Lower lobe of right lung (tissue), 2 donors: Measurements from ENCODE around the gene FAM219A. TPM values are rescaled to one million over a fixed set of nuclear protein-coding genes. Genes with fewer than 3 reads are reported as not detected.
A peak's percentile ranks its signal among the peaks of the same experiment; 100 is the strongest.

Source experiments
- ATAC-seq, 2 donors: fragments of 200-7000 bp; cut with Tn5 transposase; one replicate each; pipeline ENCODE4 v1.9.1; 2020 to 2022; ENCODE audit warnings: mild to moderate bottlenecking in 2 of 2, moderate library complexity in 2 of 2
- DNase-seq: peaks from one replicate; pipeline ENCODE4 v3.0.0-alpha.2; 2020
- H3K27ac ChIP-seq: fragments of 200-600 bp; one replicate; pipeline ENCODE4 v1.8.0; 2022
- H3K27me3 ChIP-seq: fragments of 200-600 bp; one replicate; pipeline ENCODE4 v1.8.0; 2022; ENCODE audit warnings: low read depth
- H3K36me3 ChIP-seq: fragments of 200-600 bp; one replicate; pipeline ENCODE4 v1.8.0; 2022; ENCODE audit warnings: mild to moderate bottlenecking
- H3K4me1 ChIP-seq: fragments of 200-600 bp; one replicate; pipeline ENCODE4 v1.8.0; 2022
- H3K4me3 ChIP-seq: fragments of 200-600 bp; one replicate; pipeline ENCODE4 v1.8.0; 2022; ENCODE audit warnings: mild to moderate bottlenecking
- H3K9me3 ChIP-seq: fragments of 200-600 bp; one replicate; pipeline ENCODE4 v1.8.0; 2022
- intact Hi-C: fragments of 100-400 bp; cut with DNase I; formaldehyde crosslinking; loops from one replicate; pipeline ENCODE4 v1.11.0; 2022
- total RNA-seq: library from RNA; stranded (reverse); fragmentation: NEBNext Ultra II Directional; extraction: Animal tissue kit (Norgen Biotek cat#: 25700); gene quantifications from one replicate; pipeline ENCODE4 v1.2.1, GENCODE V29; 2021
- TF ChIP-seq, protein P1 (sequence below): fragments of 200-600 bp; IDR thresholded peaks from one replicate; pipeline ENCODE4 v1.8.0; 2022; ENCODE audit warnings: antibody characterized with exemption, mild to moderate bottlenecking
- donor health status: DM: no; HTN: yes; CAD: no; lungs with severe emphysema.

Gene FAM219A
- total RNA-seq, 1 donor from 2014 or later: 24.5 TPM

DNA sequence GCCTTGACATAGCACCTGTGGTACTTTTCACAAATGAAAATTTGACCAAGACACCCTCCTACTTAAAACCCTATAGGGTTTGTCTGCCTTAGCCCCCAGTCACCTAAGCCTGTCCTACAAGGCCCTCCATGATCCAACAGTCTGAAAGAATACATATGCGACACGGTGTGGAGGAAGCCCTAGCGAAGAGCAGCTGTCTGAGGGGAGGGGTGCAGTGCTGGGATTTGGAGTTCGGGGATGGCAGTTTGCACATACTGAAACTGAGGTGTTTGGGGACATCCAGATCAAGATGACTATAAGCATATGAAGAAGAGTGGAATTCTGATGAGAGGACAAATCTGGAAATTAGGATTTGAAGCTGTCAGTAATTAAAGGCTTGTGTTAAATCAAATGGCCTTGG lies 74.5 kb downstream of the FAM219A start:
- H3K27me3 ChIP-seq: no peaks in the 10 kb centered on the region
- no peak overlapping the region for H3K4me3 ChIP-seq
- no peak for ATAC-seq
- H3K9me3 ChIP-seq: no peaks in the 10 kb centered on the region
- peaks cover 21% of the 10 kb centered on the region for H3K4me1 ChIP-seq
- TF ChIP-seq, protein P1, sequence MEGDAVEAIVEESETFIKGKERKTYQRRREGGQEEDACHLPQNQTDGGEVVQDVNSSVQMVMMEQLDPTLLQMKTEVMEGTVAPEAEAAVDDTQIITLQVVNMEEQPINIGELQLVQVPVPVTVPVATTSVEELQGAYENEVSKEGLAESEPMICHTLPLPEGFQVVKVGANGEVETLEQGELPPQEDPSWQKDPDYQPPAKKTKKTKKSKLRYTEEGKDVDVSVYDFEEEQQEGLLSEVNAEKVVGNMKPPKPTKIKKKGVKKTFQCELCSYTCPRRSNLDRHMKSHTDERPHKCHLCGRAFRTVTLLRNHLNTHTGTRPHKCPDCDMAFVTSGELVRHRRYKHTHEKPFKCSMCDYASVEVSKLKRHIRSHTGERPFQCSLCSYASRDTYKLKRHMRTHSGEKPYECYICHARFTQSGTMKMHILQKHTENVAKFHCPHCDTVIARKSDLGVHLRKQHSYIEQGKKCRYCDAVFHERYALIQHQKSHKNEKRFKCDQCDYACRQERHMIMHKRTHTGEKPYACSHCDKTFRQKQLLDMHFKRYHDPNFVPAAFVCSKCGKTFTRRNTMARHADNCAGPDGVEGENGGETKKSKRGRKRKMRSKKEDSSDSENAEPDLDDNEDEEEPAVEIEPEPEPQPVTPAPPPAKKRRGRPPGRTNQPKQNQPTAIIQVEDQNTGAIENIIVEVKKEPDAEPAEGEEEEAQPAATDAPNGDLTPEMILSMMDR: no peak
- DNase-seq: no peak
- no peak overlapping the region for H3K27ac ChIP-seq
- intact Hi-C loops: no loop called here
- no peaks in the 10 kb centered on the region for H3K36me3 ChIP-seq

DNA sequence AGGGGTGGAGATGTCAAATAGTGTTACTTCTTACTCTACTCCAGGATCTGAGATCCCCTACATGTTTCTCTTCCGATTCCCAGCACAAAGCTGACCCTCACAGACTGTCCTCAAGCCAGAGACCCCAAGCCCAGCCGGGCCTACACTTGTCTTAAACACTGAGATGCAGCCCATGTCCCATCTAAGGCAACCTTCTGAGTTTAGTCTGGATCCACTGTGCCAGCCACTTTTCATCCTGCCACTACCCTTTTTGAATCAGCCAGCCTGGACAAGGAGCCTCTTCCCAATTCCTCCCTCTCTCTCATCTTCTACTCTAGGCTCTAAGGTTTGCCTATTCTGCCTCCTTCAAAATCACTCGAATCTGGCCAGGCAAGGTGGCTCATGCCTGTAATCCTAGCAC lies 75.5 kb downstream of the FAM219A start:
- H3K4me1 ChIP-seq: peaks cover 22% of the 10 kb centered on the region
- H3K4me3 ChIP-seq: no peak overlapping the region
- no peaks in the 10 kb centered on the region for H3K9me3 ChIP-seq
- H3K36me3 ChIP-seq: no peaks in the 10 kb centered on the region
- intact Hi-C loops: no loop called here
- no peak for DNase-seq
- TF ChIP-seq, protein P1: no peak
- H3K27ac ChIP-seq: no peak overlapping the region
- ATAC-seq: no peak
- no peaks in the 10 kb centered on the region for H3K27me3 ChIP-seq

DNA sequence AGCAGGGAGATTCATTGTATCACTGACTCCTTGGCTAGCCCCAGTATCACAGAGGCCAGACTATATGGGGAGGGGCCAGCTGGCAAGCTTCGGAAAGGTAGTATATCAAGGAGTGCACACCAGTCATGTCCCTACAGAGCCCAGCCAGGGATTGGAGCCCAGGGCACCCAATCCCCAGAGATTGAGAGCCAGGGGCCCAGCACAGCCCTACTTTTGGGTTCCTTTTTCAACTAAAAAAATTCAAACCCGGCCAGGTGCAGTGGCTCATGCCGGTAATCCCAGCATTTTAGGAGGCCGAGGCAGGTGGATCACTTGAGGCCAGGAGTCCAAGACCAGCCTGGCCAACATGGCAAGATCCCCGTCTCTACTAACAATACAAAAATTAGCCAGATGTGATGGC lies 76.3 kb downstream of the FAM219A start:
- peaks cover 30% of the 10 kb centered on the region for H3K4me1 ChIP-seq
- ATAC-seq: no peak
- H3K9me3 ChIP-seq: no peaks in the 10 kb centered on the region
- no peak overlapping the region for H3K4me3 ChIP-seq
- TF ChIP-seq, protein P1: no peak
- no peaks in the 10 kb centered on the region for H3K36me3 ChIP-seq
- H3K27ac ChIP-seq: no peak overlapping the region
- H3K27me3 ChIP-seq: no peaks in the 10 kb centered on the region
- intact Hi-C loops: no loop called here
- DNase-seq: no peak

DNA sequence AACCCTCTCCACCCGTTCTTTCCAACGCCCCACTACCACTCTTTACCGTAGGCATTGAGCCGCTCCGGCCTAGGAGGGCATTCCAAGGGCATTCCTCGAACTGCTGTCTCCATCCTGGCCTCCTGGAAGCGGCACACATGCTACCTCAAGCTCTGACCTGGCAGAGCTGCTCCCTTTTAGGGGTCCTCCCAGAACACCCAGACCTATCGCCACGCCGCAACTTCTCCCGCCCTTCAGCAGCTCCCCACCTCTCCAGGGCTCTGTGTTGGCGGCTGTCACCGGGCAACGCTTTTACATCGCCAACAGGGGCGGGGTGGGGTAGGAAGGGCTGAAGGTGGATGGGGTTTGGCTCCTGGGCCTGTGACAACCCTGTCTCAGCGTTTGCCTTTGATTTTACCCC lies 77.0 kb downstream of the FAM219A start:
- ATAC-seq (no peak), DNase-seq (peak; percentile 53)
- H3K27me3 ChIP-seq: no peaks in the 10 kb centered on the region
- no peaks in the 10 kb centered on the region for H3K36me3 ChIP-seq
- H3K27ac ChIP-seq: no peak overlapping the region
- TF ChIP-seq, protein P1: no peak
- intact Hi-C loops: no loop called here
- no peaks in the 10 kb centered on the region for H3K9me3 ChIP-seq
- H3K4me1 ChIP-seq: peaks cover 32% of the 10 kb centered on the region
- H3K4me3 ChIP-seq: peak overlapping the region; percentile 60

DNA sequence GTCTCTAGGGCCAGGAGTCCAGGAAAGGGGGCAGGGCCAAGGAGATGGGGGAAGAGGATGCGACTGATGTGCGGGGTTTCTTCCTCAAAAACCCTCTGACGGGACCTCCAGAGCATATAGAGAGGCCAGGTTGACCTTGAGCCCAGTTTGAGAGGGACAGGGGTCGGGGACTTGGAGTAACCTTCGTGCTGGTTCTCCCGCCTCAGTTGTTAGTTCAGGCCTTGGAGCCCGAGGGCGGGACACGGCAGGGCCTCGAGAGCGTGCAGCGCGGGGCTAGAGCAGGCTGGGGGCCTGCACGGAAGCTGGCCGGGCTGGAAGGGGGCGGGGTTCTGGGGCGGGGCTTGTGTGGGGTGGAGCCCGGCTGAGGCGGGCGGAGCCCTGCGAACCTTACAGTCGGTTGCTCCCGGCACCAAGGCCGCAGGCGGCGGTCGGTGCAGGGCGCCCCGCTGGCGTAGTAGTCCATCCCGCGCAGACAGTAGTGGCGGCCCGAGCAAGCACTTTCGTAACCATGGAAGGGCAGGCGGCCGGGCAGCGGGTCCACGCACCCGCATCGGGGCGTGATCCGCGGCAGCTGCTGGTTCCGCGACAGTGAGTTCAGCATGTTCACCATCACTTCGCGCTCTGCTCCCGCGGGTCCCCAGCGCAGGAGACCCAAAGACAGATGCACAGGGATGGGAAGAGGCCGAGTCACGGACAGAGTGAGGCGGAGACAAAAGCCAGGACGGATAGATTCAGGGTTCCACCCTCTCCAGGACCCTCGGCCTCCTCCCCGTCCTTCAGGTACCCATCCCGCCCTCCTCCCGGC lies 77.7 kb downstream of the FAM219A start:
- TF ChIP-seq, protein P1: no peak
- DNase-seq: peak; percentile 87
- peak overlapping the region; percentile 60 for H3K4me3 ChIP-seq
- no peaks in the 10 kb centered on the region for H3K9me3 ChIP-seq
- no peaks in the 10 kb centered on the region for H3K27me3 ChIP-seq
- peak; percentile 80 to 81 for ATAC-seq
- H3K4me1 ChIP-seq: peaks cover 38% of the 10 kb centered on the region
- peak overlapping the region; percentile 36 for H3K27ac ChIP-seq
- intact Hi-C loops: no loop called here
- H3K36me3 ChIP-seq: no peaks in the 10 kb centered on the region
